Measurements from ENCODE around the gene TH. TPM values are rescaled to one million over a fixed set of nuclear protein-coding genes. Genes with fewer than 3 reads are reported as not detected.

The TH gene
- polyA plus RNA-seq, 3 donors = not detected

GRCh38 chr11:2133241-2134021, 38.2 kb downstream of the TH start:
- Histone ChIP-seq H2AFZ (ENCODE audit: insufficient read depth, low read depth, low read length, poor library complexity, severe bottlenecking) (no peak overlapping the region), H3K9ac (ENCODE audit: insufficient read depth, low read length, poor library complexity, severe bottlenecking) (no peak overlapping the region), H3K79me2 (ENCODE audit: insufficient read depth, low read length) (no peaks in the 10 kb centered on the region), H4K20me1 (ENCODE audit: insufficient read depth, low read length) (no peaks in the 10 kb centered on the region), H3K4me1 (ENCODE audit: control insufficient read depth in 1 of 2, insufficient read depth in 2 of 2, low read length in 2 of 2) (no peaks in the 10 kb centered on the region), H3K9me3 (replicated peaks in 1 of 2; ENCODE audit: control insufficient read depth in 1 of 2, insufficient read depth in 1 of 2, low read length in 2 of 2) (peaks cover 0 to 12% of the 10 kb centered on the region in 2 donors), H3K27ac (ENCODE audit: low read depth in 1 of 2, low read length in 2 of 2) (no peak overlapping the region), H3K27me3 (ENCODE audit: control insufficient read depth in 2 of 2, insufficient read depth in 2 of 2, low read length in 2 of 2) (peaks cover 11 to 46% of the 10 kb centered on the region in 2 donors), H3K4me3 (replicated peaks in 1 of 3; ENCODE audit: low read depth in 2 of 3, low read length in 3 of 3) (no peak overlapping the region), H3K4me2 (replicated peaks; ENCODE audit: extremely low read depth, low read length, poor library complexity, severe bottlenecking) (no peak overlapping the region), H3K36me3 (replicated peaks in 1 of 2; ENCODE audit: control insufficient read depth in 1 of 2, insufficient read depth in 2 of 2, low read length in 2 of 2) (no peaks in the 10 kb centered on the region)
- intact Hi-C loops (cut with micrococcal nuclease) = no loop called here
- Mint-ChIP-seq H3K27ac (no peak overlapping the region), H3K4me3 (peak overlapping the region in 1 of 2 donors; percentile 59), H3K36me3 (no peaks in the 10 kb centered on the region), H3K27me3 (ENCODE audit: low read depth in 3 of 3) (peaks cover 51 to 75% (median 62%) of the 10 kb centered on the region in 3 donors), H3K4me1 (peaks cover 4% of the 10 kb centered on the region), H3K9me3 (peaks cover 0 to 14% (median 7%) of the 10 kb centered on the region in 7 donors)
- 64% methylated on average over 29 of the region's 33 CpGs for WGBS (ENCODE audit: insufficient coverage)
- no peak for TF ChIP-seq CTCF (IDR thresholded peaks at IDR 0.05)
- DNase-seq = no peak

GRCh38 chr11:2132874-2133240, 38.8 kb downstream of the TH start:
- H3K4me3 Mint-ChIP-seq = peak overlapping the region in 1 of 2 donors; percentile 59
- H3K27me3 Mint-ChIP-seq (ENCODE audit: low read depth in 3 of 3) = peaks cover 49 to 70% (median 58%) of the 10 kb centered on the region in 3 donors
- Histone ChIP-seq H3K4me1 (ENCODE audit: control insufficient read depth in 1 of 2, insufficient read depth in 2 of 2, low read length in 2 of 2) (no peaks in the 10 kb centered on the region), H2AFZ (ENCODE audit: insufficient read depth, low read depth, low read length, poor library complexity, severe bottlenecking) (no peak overlapping the region), H3K27me3 (ENCODE audit: control insufficient read depth in 2 of 2, insufficient read depth in 2 of 2, low read length in 2 of 2) (peaks cover 8 to 41% of the 10 kb centered on the region in 2 donors), H4K20me1 (ENCODE audit: insufficient read depth, low read length) (no peaks in the 10 kb centered on the region), H3K36me3 (replicated peaks in 1 of 2; ENCODE audit: control insufficient read depth in 1 of 2, insufficient read depth in 2 of 2, low read length in 2 of 2) (no peaks in the 10 kb centered on the region), H3K9me3 (replicated peaks in 1 of 2; ENCODE audit: control insufficient read depth in 1 of 2, insufficient read depth in 1 of 2, low read length in 2 of 2) (peaks cover 0 to 12% of the 10 kb centered on the region in 2 donors), H3K79me2 (ENCODE audit: insufficient read depth, low read length) (no peaks in the 10 kb centered on the region), H3K9ac (ENCODE audit: insufficient read depth, low read length, poor library complexity, severe bottlenecking) (no peak overlapping the region), H3K4me2 (replicated peaks; ENCODE audit: extremely low read depth, low read length, poor library complexity, severe bottlenecking) (no peak overlapping the region), H3K27ac (ENCODE audit: low read depth in 1 of 2, low read length in 2 of 2) (no peak overlapping the region), H3K4me3 (replicated peaks in 1 of 3; ENCODE audit: low read depth in 2 of 3, low read length in 3 of 3) (no peak overlapping the region)
- DNase-seq = no peak
- peaks cover 2% of the 10 kb centered on the region for H3K4me1 Mint-ChIP-seq
- no peak for TF ChIP-seq CTCF (IDR thresholded peaks at IDR 0.05)
- H3K36me3 Mint-ChIP-seq = no peaks in the 10 kb centered on the region
- H3K9me3 Mint-ChIP-seq = peaks cover 0 to 14% (median 7%) of the 10 kb centered on the region in 7 donors
- intact Hi-C loops (cut with micrococcal nuclease) = no loop called here
- WGBS (ENCODE audit: insufficient coverage) = 54% methylated on average over 24 of the region's 24 CpGs
- no peak overlapping the region for H3K27ac Mint-ChIP-seq
